Measurements from ENCODE around the gene CTNNA3.
"Not testable (repeated sequence)": the region's sequence is repeated elsewhere in the genome, so short reads cannot be mapped to it uniquely, and the experiment has no call there.

GRCh38 chr10:67530990-67531389, 165.0 kb downstream of the CTNNA3 start:
- TF ChIP-seq, protein P1, sequence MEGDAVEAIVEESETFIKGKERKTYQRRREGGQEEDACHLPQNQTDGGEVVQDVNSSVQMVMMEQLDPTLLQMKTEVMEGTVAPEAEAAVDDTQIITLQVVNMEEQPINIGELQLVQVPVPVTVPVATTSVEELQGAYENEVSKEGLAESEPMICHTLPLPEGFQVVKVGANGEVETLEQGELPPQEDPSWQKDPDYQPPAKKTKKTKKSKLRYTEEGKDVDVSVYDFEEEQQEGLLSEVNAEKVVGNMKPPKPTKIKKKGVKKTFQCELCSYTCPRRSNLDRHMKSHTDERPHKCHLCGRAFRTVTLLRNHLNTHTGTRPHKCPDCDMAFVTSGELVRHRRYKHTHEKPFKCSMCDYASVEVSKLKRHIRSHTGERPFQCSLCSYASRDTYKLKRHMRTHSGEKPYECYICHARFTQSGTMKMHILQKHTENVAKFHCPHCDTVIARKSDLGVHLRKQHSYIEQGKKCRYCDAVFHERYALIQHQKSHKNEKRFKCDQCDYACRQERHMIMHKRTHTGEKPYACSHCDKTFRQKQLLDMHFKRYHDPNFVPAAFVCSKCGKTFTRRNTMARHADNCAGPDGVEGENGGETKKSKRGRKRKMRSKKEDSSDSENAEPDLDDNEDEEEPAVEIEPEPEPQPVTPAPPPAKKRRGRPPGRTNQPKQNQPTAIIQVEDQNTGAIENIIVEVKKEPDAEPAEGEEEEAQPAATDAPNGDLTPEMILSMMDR (IDR thresholded peaks at IDR 0.05), result not testable (repeated sequence)
- TF ChIP-seq POLR2A (IDR thresholded peaks at IDR 0.05), result not testable (repeated sequence)

Measured in lower leg skin (tissue), 3 donors.